ENCODE data around the gene NUFIP2.

The NUFIP2 gene

DNA sequence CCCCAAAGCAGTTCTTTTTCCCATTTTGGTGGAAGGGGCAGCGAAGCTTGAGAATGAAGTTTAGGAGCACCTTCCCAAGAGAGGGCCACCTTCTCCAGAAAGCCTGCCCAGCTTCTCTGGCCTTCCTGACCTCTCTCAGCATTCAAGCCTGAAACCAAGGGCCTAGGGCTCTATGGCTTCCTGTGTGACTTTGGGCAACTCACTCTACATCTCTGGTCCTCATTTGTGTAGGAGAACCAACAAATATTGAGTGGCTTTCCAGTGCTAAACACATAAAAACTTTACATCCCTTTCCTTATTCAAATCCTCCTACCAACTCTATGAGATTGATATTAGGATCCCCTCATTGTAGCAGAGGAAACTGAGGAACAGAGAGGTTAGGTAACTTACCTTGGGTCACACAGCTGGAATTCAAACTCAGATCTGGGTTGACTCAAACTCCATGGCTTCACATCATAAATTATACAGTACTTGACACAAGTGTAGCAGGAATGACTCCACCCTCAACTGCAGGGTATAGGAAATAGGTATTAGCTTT, 81.8 kb downstream of the NUFIP2 start:
- no peak overlapping the region for H3K27ac Mint-ChIP-seq
- no peaks in the 10 kb centered on the region for H3K4me1 Mint-ChIP-seq (ENCODE audit: low read depth)
- no peaks in the 10 kb centered on the region for H3K27me3 Mint-ChIP-seq
- H3K36me3 Mint-ChIP-seq = no peaks in the 10 kb centered on the region
- H3K4me3 Mint-ChIP-seq = no peak overlapping the region
- H3K9me3 Mint-ChIP-seq (ENCODE audit: low read depth) = no peaks in the 10 kb centered on the region

DNA sequence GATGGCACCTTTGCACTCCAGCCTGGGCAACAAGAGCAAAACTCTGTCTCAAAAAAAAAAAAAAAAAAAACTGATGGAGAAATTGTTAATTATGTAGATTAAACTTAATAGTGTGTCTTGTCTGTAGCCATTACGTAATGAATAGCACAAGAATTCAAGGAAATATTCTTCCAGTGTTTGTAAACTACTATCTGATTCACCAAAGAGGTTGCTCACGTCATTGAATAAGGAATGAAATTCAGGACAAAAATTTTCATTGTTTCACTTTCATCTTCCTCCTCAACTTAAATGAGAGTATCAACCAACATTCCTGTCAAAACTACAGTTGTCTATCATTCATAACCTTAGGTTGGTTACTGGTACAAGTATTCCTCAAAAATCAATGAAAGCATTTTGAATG, 83.1 kb downstream of the NUFIP2 start:
- Mint-ChIP-seq H3K9me3 (ENCODE audit: low read depth) (no peaks in the 10 kb centered on the region), H3K27me3 (no peaks in the 10 kb centered on the region), H3K27ac (no peak overlapping the region), H3K4me3 (no peak overlapping the region), H3K36me3 (no peaks in the 10 kb centered on the region), H3K4me1 (ENCODE audit: low read depth) (no peaks in the 10 kb centered on the region)

DNA sequence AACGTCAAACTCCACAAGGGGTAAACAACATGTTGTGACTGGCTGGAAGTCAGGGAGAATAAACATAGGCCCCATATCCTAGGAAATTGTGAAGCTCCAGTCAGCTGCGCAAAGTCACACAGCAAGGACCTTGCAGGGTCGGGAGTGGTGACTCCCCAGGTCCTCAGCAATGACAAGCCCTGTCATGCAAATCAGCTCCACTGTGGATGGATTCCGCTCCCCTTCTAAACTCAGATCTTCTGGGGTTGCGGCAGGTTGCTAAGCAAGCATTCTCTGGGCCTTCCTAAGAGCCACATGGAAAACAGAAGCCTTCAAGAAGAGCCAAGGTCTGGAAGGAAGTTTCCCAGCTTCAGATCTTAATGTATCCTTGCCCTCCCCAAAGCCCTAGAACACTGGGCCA, 84.9 kb downstream of the NUFIP2 start:
- Mint-ChIP-seq H3K9me3 (ENCODE audit: low read depth) (no peaks in the 10 kb centered on the region), H3K27me3 (no peaks in the 10 kb centered on the region), H3K36me3 (no peaks in the 10 kb centered on the region), H3K4me3 (no peak overlapping the region), H3K27ac (no peak overlapping the region), H3K4me1 (ENCODE audit: low read depth) (no peaks in the 10 kb centered on the region)

DNA sequence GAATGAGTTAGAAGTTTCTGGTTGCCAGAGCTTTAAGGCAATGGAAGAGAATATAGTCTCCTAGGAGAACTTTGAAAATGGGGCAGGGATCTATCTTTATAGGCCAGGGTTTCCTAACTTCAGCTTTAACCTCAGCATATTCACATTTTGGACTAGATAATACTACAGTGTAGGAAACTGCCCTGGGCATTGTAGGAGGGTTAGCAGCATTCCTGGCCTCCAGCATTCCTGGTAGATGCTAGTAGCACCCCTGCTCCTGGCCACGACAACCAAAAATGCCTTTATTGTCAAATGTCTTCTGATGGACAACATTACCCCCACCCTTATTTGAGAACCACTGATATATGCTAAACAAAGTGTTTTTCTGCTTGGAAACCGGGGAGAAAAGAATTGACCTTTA, 86.0 kb downstream of the NUFIP2 start:
- Mint-ChIP-seq H3K4me3 (no peak overlapping the region), H3K36me3 (no peaks in the 10 kb centered on the region), H3K9me3 (ENCODE audit: low read depth) (no peaks in the 10 kb centered on the region), H3K27me3 (no peaks in the 10 kb centered on the region), H3K27ac (no peak overlapping the region), H3K4me1 (ENCODE audit: low read depth) (no peaks in the 10 kb centered on the region)
